ENCODE results near the gene CUX1. TPM values are rescaled to one million over a fixed set of nuclear protein-coding genes. Genes with fewer than 3 reads are reported as not detected.
A peak's percentile ranks its signal among the peaks of the same experiment; 100 is the strongest.

CUX1 gene
- total RNA-seq, 1 donor from 2014 or later = 66.4 TPM

DNA sequence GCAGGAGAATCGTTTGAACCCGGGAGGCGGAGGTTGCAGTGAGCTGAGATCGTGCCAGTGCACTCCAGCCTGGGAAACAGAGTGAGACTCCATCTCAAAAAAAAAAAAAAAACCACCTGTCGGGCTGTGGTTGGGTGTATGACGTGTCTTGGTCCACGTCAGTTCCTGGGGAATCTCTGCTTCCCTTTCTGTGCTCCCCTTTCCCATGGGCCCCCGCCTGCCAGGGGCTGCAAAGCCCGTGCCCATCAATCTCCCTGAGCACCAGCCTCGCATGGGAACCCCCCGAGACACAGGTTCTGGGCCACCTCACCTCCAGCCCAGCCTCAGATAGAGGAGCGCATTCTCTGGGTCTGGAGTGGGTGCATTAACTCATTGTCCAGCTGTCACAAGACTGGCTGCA lies 467.0 kb downstream of the CUX1 start:
- H3K36me3 ChIP-seq = no peaks in the 10 kb centered on the region
- H3K4me3 Mint-ChIP-seq = peak overlapping the region; percentile 85
- H3K9ac ChIP-seq = no peak overlapping the region
- H3F3A ChIP-seq (ENCODE audit: low read depth) = peaks cover 25% of the 10 kb centered on the region
- no peaks in the 10 kb centered on the region for H3K9me3 ChIP-seq (ENCODE audit: low read depth)
- no peak overlapping the region for H3K27ac ChIP-seq
- H3K79me2 ChIP-seq (ENCODE audit: low read depth) = no peaks in the 10 kb centered on the region
- H3K36me3 Mint-ChIP-seq = no peaks in the 10 kb centered on the region
- peaks cover 24% of the 10 kb centered on the region for H3K4me1 Mint-ChIP-seq
- peaks cover 4% of the 10 kb centered on the region for H3K27me3 Mint-ChIP-seq (ENCODE audit: insufficient read depth, low read depth)
- H3K27ac Mint-ChIP-seq = no peak overlapping the region
- no peaks in the 10 kb centered on the region for H3K9me3 Mint-ChIP-seq
- no peak overlapping the region for H2AFZ ChIP-seq (replicated peaks)
- no peak overlapping the region for H3K4me3 ChIP-seq
- H4K20me1 ChIP-seq (ENCODE audit: low read depth) = peaks cover 20% of the 10 kb centered on the region
- H3K27me3 ChIP-seq = peaks cover 12% of the 10 kb centered on the region
- H3K4me2 ChIP-seq = no peak overlapping the region
- H3K4me1 ChIP-seq = peaks cover 24% of the 10 kb centered on the region
- no peak for DNase-seq (ENCODE audit: low spot score)
- no peak for TF ChIP-seq EZH2 (IDR thresholded peaks at IDR 0.05)
- no peak for TF ChIP-seq EZH2phosphoT487 (IDR thresholded peaks at IDR 0.05)
- TF ChIP-seq, protein P1, sequence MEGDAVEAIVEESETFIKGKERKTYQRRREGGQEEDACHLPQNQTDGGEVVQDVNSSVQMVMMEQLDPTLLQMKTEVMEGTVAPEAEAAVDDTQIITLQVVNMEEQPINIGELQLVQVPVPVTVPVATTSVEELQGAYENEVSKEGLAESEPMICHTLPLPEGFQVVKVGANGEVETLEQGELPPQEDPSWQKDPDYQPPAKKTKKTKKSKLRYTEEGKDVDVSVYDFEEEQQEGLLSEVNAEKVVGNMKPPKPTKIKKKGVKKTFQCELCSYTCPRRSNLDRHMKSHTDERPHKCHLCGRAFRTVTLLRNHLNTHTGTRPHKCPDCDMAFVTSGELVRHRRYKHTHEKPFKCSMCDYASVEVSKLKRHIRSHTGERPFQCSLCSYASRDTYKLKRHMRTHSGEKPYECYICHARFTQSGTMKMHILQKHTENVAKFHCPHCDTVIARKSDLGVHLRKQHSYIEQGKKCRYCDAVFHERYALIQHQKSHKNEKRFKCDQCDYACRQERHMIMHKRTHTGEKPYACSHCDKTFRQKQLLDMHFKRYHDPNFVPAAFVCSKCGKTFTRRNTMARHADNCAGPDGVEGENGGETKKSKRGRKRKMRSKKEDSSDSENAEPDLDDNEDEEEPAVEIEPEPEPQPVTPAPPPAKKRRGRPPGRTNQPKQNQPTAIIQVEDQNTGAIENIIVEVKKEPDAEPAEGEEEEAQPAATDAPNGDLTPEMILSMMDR (IDR thresholded peaks at IDR 0.05) = no peak

DNA sequence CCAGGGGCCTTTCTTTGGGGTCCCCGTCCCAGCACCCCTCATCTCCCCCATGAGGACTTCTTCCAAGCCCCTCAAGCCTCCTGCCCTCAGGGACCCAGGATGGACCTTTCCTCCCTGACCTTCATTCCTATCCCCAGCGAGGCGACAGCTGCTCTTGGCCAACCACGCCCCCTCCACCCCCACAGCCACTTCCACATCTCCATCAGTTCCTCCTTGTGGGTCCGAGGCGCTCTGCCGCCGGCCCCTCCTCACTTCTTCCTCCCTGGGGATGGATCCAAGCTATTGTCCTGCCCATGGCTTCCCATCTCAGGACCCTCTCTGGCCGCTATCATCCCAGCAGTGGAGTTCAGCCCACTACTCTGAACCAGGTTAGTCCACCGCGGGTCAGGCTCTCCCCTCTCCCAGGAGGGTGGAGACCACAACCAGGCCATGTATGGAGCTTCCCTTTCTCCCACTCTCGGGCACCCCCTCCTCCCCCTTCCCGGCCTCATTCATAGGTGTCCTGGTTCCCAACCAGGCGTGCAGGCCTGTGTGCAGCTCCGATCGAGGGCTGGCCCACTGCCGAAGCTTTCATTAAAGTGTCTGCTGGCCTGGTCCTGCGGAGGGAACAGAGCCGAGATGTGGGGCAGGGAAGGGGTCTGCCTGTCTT lies 467.6 kb downstream of the CUX1 start:
- H3K27me3 ChIP-seq = peaks cover 12% of the 10 kb centered on the region
- Mint-ChIP-seq H3K27ac (peak overlapping the region; percentile 58), H3K36me3 (no peaks in the 10 kb centered on the region), H3K27me3 (ENCODE audit: insufficient read depth, low read depth) (peaks cover 6% of the 10 kb centered on the region), H3K4me1 (peaks cover 22% of the 10 kb centered on the region), H3K4me3 (peak overlapping the region; percentile 85), H3K9me3 (no peaks in the 10 kb centered on the region)
- H3K27ac ChIP-seq = no peak overlapping the region
- DNase-seq (ENCODE audit: low spot score) = no peak
- peaks cover 26% of the 10 kb centered on the region for H4K20me1 ChIP-seq (ENCODE audit: low read depth)
- peak overlapping the region; percentile 90 for H3K4me2 ChIP-seq
- H3K4me3 ChIP-seq = no peak overlapping the region
- H3K79me2 ChIP-seq (ENCODE audit: low read depth) = no peaks in the 10 kb centered on the region
- no peaks in the 10 kb centered on the region for H3K9me3 ChIP-seq (ENCODE audit: low read depth)
- H3F3A ChIP-seq (ENCODE audit: low read depth) = peaks cover 25% of the 10 kb centered on the region
- no peak overlapping the region for H2AFZ ChIP-seq (replicated peaks)
- no peak overlapping the region for H3K9ac ChIP-seq
- TF ChIP-seq EZH2 (IDR thresholded peaks at IDR 0.05) = no peak
- TF ChIP-seq, protein P1 (IDR thresholded peaks at IDR 0.05) = no peak
- TF ChIP-seq EZH2phosphoT487 (IDR thresholded peaks at IDR 0.05) = no peak
- no peaks in the 10 kb centered on the region for H3K36me3 ChIP-seq
- peaks cover 19% of the 10 kb centered on the region for H3K4me1 ChIP-seq

DNA sequence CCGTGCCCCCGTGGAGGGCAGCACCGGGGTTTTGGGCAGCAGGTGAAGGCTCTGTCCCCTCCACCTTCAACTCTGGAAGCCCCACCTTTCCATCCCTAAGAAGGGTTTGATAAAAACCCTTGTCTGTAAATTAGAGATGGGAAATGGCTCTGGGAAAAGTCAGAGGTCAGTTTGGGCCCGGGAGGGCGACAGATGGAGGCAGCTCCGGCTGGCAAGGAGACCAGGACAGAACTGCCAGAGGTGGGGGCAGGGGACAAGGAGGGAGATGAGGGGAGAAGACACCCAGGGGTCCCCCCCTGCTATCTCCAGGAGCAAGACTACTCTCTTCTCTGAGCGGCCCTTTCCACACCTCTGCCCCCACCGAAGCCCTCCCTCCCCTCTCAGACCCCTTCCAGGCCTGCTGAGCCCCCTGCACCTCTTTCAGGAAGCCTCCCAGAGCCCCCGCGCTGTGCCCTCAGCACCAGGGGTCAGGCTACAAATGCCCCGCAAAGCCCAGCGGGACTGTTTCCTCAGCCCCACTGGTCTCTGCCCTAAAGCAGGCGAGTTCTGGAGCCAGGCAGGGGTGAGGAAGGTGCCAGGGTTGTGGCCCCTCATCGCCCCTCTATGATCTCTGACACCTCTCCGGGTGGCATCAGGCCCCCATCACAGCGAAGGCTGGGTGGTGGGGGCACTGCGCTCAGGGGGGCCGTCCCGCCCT lies 468.3 kb downstream of the CUX1 start:
- Mint-ChIP-seq H3K27me3 (ENCODE audit: insufficient read depth, low read depth) (peaks cover 6% of the 10 kb centered on the region), H3K36me3 (no peaks in the 10 kb centered on the region), H3K27ac (no peak overlapping the region), H3K4me1 (peaks cover 22% of the 10 kb centered on the region), H3K4me3 (peak overlapping the region; percentile 85), H3K9me3 (no peaks in the 10 kb centered on the region)
- Histone ChIP-seq H3K27me3 (peaks cover 12% of the 10 kb centered on the region), H4K20me1 (ENCODE audit: low read depth) (peaks cover 33% of the 10 kb centered on the region), H3K36me3 (no peaks in the 10 kb centered on the region), H3K9me3 (ENCODE audit: low read depth) (no peaks in the 10 kb centered on the region), H3K79me2 (ENCODE audit: low read depth) (no peaks in the 10 kb centered on the region), H3K27ac (no peak overlapping the region), H3K4me1 (peaks cover 19% of the 10 kb centered on the region), H2AFZ (replicated peaks) (peak overlapping the region; percentile 66), H3F3A (ENCODE audit: low read depth) (peaks cover 25% of the 10 kb centered on the region), H3K4me2 (peak overlapping the region; percentile 90), H3K4me3 (peak overlapping the region; percentile 95), H3K9ac (no peak overlapping the region)
- peak; percentile 22 for DNase-seq (ENCODE audit: low spot score)
- TF ChIP-seq EZH2 (IDR thresholded peaks at IDR 0.05) = no peak
- TF ChIP-seq EZH2phosphoT487 (IDR thresholded peaks at IDR 0.05) = no peak
- TF ChIP-seq, protein P1 (IDR thresholded peaks at IDR 0.05) = no peak

Data from neural progenitor cell (in vitro differentiated cells).